Ectodermal cell (in vitro differentiated cells): ENCODE data around the gene CCDC27.

Source experiments
- H3K27ac ChIP-seq: 2 replicates; pipeline ENCODE4 v1.7.0; 2013; ENCODE audit warnings: mild to moderate bottlenecking, low read depth, low read length; ENCODE audit not compliant: insufficient read depth, poor library complexity, severe bottlenecking
- H3K27me3 ChIP-seq: 2 replicates; pipeline ENCODE4 v1.7.0; 2013; ENCODE audit warnings: mild to moderate bottlenecking, low read length; ENCODE audit not compliant: insufficient read depth, control insufficient read depth, poor library complexity, severe bottlenecking
- H3K36me3 ChIP-seq: one replicate; pipeline ENCODE4 v1.7.0; 2013; ENCODE audit warnings: low read length; ENCODE audit not compliant: control insufficient read depth, insufficient read depth
- H3K4me1 ChIP-seq: one replicate; pipeline ENCODE4 v1.7.0; 2013; ENCODE audit warnings: low read length; ENCODE audit not compliant: control insufficient read depth, insufficient read depth
- H3K4me3 ChIP-seq: 2 replicates; pipeline ENCODE4 v1.7.0; 2013; ENCODE audit warnings: low read depth, low read length, control low read depth; ENCODE audit not compliant: insufficient read depth
- H3K9me3 ChIP-seq: 2 replicates; pipeline ENCODE4 v1.7.0; 2013; ENCODE audit warnings: mild to moderate bottlenecking, low read length, moderate library complexity; ENCODE audit not compliant: control insufficient read depth
- WGBS, 2 experiments: methylation state at CpG; one replicate each; pipeline ENCODE4 v1.1.7; 2013; ENCODE audit warnings: missing lambda C conversion rate in 2 of 2; 5-methylcytosine and 5-hydroxymethylcytosine counted together

Gene CCDC27

GRCh38 chr1:3736708-3737107, 15.5 kb upstream of the CCDC27 start:
- Histone ChIP-seq H3K36me3 (peaks cover 30% of the 10 kb centered on the region), H3K4me3 (no peak overlapping the region), H3K27ac (no peak overlapping the region), H3K27me3 (no peaks in the 10 kb centered on the region), H3K9me3 (no peaks in the 10 kb centered on the region), H3K4me1 (peaks cover 6% of the 10 kb centered on the region)
- WGBS, 2 experiments = 91 to 95% methylated on average over 14 of the region's 14 CpGs

- no peak overlapping the region for H3K4me3 ChIP-seq
- no peak overlapping the region for H3K27ac ChIP-seq
- H3K36me3 ChIP-seq = peaks cover 37% of the 10 kb centered on the region
- WGBS, 2 experiments = 92 to 96% methylated on average over 12 of the region's 12 CpGs
- H3K4me1 ChIP-seq = no peaks in the 10 kb centered on the region
- no peaks in the 10 kb centered on the region for H3K27me3 ChIP-seq
- no peaks in the 10 kb centered on the region for H3K9me3 ChIP-seq
Measured at GRCh38 chr1:3738943-3739342, 13.3 kb upstream of the CCDC27 start.

- H3K36me3 ChIP-seq = peaks cover 32% of the 10 kb centered on the region
- no peaks in the 10 kb centered on the region for H3K27me3 ChIP-seq
- WGBS, 2 experiments = 95 to 97% methylated on average over 9 of the region's 9 CpGs
- no peaks in the 10 kb centered on the region for H3K9me3 ChIP-seq
- H3K27ac ChIP-seq = no peak overlapping the region
- H3K4me3 ChIP-seq = no peak overlapping the region
- H3K4me1 ChIP-seq = peaks cover 5% of the 10 kb centered on the region
Measured at GRCh38 chr1:3740042-3740441, 12.2 kb upstream of the CCDC27 start.

- Histone ChIP-seq H3K27me3 (no peaks in the 10 kb centered on the region), H3K4me1 (peaks cover 11% of the 10 kb centered on the region), H3K36me3 (peaks cover 32% of the 10 kb centered on the region), H3K4me3 (no peak overlapping the region), H3K9me3 (no peaks in the 10 kb centered on the region), H3K27ac (no peak overlapping the region)
- WGBS, 2 experiments = 95% methylated on average over 13 of the region's 13 CpGs
Measured at GRCh38 chr1:3740752-3741151, 11.5 kb upstream of the CCDC27 start.

GRCh38 chr1:3741566-3742438, 10.4 kb upstream of the CCDC27 start:
- WGBS, 2 experiments = 96% methylated on average over 22 of the region's 22 CpGs
- peaks cover 25% of the 10 kb centered on the region for H3K36me3 ChIP-seq
- no peak overlapping the region for H3K27ac ChIP-seq
- H3K27me3 ChIP-seq = no peaks in the 10 kb centered on the region
- peaks cover 16% of the 10 kb centered on the region for H3K4me1 ChIP-seq
- H3K9me3 ChIP-seq = no peaks in the 10 kb centered on the region
- H3K4me3 ChIP-seq = no peak overlapping the region

GRCh38 chr1:3742439-3743298, 9.6 kb upstream of the CCDC27 start:
- Histone ChIP-seq H3K27ac (no peak overlapping the region), H3K4me3 (no peak overlapping the region), H3K9me3 (no peaks in the 10 kb centered on the region), H3K27me3 (no peaks in the 10 kb centered on the region), H3K4me1 (peaks cover 16% of the 10 kb centered on the region), H3K36me3 (peaks cover 25% of the 10 kb centered on the region)
- 95 to 96% methylated on average over 24 of the region's 24 CpGs for WGBS, 2 experiments

GRCh38 chr1:3743421-3743820, 8.8 kb upstream of the CCDC27 start:
- H3K9me3 ChIP-seq = no peaks in the 10 kb centered on the region
- peaks cover 23% of the 10 kb centered on the region for H3K36me3 ChIP-seq
- peaks cover 5% of the 10 kb centered on the region for H3K27me3 ChIP-seq
- no peak overlapping the region for H3K4me3 ChIP-seq
- WGBS, 2 experiments = 89 to 93% methylated on average over 4 of the region's 4 CpGs
- no peak overlapping the region for H3K27ac ChIP-seq
- peaks cover 16% of the 10 kb centered on the region for H3K4me1 ChIP-seq

GRCh38 chr1:3743826-3744225, 8.4 kb upstream of the CCDC27 start:
- no peak overlapping the region for H3K4me3 ChIP-seq
- H3K9me3 ChIP-seq = no peaks in the 10 kb centered on the region
- WGBS, 2 experiments = 93 to 94% methylated on average over 12 of the region's 12 CpGs
- peaks cover 5% of the 10 kb centered on the region for H3K27me3 ChIP-seq
- no peak overlapping the region for H3K27ac ChIP-seq
- peaks cover 16% of the 10 kb centered on the region for H3K4me1 ChIP-seq
- peaks cover 19% of the 10 kb centered on the region for H3K36me3 ChIP-seq

GRCh38 chr1:3744646-3745045, 7.6 kb upstream of the CCDC27 start:
- Histone ChIP-seq H3K9me3 (no peaks in the 10 kb centered on the region), H3K4me3 (no peak overlapping the region), H3K36me3 (peaks cover 17% of the 10 kb centered on the region), H3K27ac (no peak overlapping the region), H3K4me1 (peaks cover 16% of the 10 kb centered on the region), H3K27me3 (peaks cover 11% of the 10 kb centered on the region)
- WGBS, 2 experiments = 95 to 96% methylated on average over 10 of the region's 10 CpGs

GRCh38 chr1:3745071-3745470, 7.2 kb upstream of the CCDC27 start:
- no peak overlapping the region for H3K4me3 ChIP-seq
- H3K9me3 ChIP-seq = no peaks in the 10 kb centered on the region
- H3K27ac ChIP-seq = no peak overlapping the region
- peaks cover 11% of the 10 kb centered on the region for H3K27me3 ChIP-seq
- peaks cover 17% of the 10 kb centered on the region for H3K36me3 ChIP-seq
- H3K4me1 ChIP-seq = peaks cover 16% of the 10 kb centered on the region
- 91 to 92% methylated on average over 12 of the region's 12 CpGs for WGBS, 2 experiments
